PC-3 (cell line): ENCODE data around the gene AGPAT3. TPM values are rescaled to one million over a fixed set of nuclear protein-coding genes. Genes with fewer than 3 reads are reported as not detected.

ENCODE experiments used
- ATAC-seq: fragments of 200-7000 bp; cut with Tn5 transposase; 2 replicates; pipeline ENCODE4 v1.9.1; 2020; ENCODE audit warnings: mild to moderate bottlenecking, moderate library complexity
- BruUV-seq: library from RNA; stranded (reverse); fragments of 400-500 nt; replicated peaks from 2 replicates; lab custom pipeline; 2021; lab: Mats Ljungman, UMichigan
- CTCF ChIA-PET: fragments of 300-600 bp; sonication (Branson Sonifier 250); formaldehyde crosslinking; loops from one replicate; lab custom pipeline; 2022; ENCODE audit warnings: antibody characterized with exemption; lab: Charles Lee
- POLR2A ChIA-PET: fragments of 300-600 bp; sonication (Branson Sonifier 250); formaldehyde crosslinking; loops from one replicate; lab custom pipeline; 2022; ENCODE audit warnings: antibody characterized with exemption; ENCODE audit not compliant: unreplicated experiment; lab: Charles Lee
- DNase-seq: peaks from one replicate; pipeline ENCODE4 v3.0.0-alpha.2; 2015
- H2AFZ ChIP-seq: fragments of 300-600 bp; sonication (generic); 2 replicates; pipeline ENCODE4 v1.6.0; 2016; ENCODE audit warnings: antibody characterized with exemption, low read length
- H3F3A ChIP-seq: fragments of 300-600 bp; sonication (generic); one replicate; pipeline ENCODE4 v1.6.0; 2017; ENCODE audit warnings: antibody characterized with exemption, low read length, control low read depth, mild to moderate bottlenecking; ENCODE audit not compliant: unreplicated experiment
- H3K27ac ChIP-seq: fragments of 300-600 bp; sonication (generic); 2 replicates; pipeline ENCODE4 v1.5.1; 2016; ENCODE audit warnings: mild to moderate bottlenecking, low read length
- H3K27me3 ChIP-seq: fragments of 300-600 bp; sonication (generic); 2 replicates; pipeline ENCODE4 v1.6.1; 2016; ENCODE audit warnings: low read length, mixed read lengths
- H3K36me3 ChIP-seq: fragments of 300-600 bp; sonication (generic); 2 replicates; pipeline ENCODE4 v1.6.1; 2016; ENCODE audit warnings: low read depth, mixed run types, low read length, mixed read lengths
- H3K4me1 ChIP-seq: fragments of 300-600 bp; sonication (generic); 2 replicates; pipeline ENCODE4 v1.5.1; 2016; ENCODE audit warnings: low read length; ENCODE audit not compliant: insufficient read depth
- H3K4me2 ChIP-seq: fragments of 300-600 bp; sonication (generic); 2 replicates; pipeline ENCODE4 v1.6.0; 2016; ENCODE audit warnings: low read length
- H3K4me3 ChIP-seq: fragments of 300-600 bp; sonication (generic); 2 replicates; pipeline ENCODE4 v1.5.1; 2016; ENCODE audit warnings: mild to moderate bottlenecking, low read length, mixed read lengths
- H3K79me2 ChIP-seq: fragments of 300-600 bp; sonication (generic); 2 replicates; pipeline ENCODE4 v1.6.1; 2017; ENCODE audit warnings: low read length, mixed read lengths
- H3K9ac ChIP-seq: fragments of 300-600 bp; sonication (generic); 2 replicates; pipeline ENCODE4 v1.6.0; 2016; ENCODE audit warnings: mild to moderate bottlenecking, low read length
- H3K9me2 ChIP-seq: fragments of 300-600 bp; sonication (generic); replicated peaks from 2 replicates; pipeline ENCODE4 v1.6.1; 2016; ENCODE audit warnings: mixed run types, low read length, mixed read lengths
- H3K9me3 ChIP-seq: fragments of 300-600 bp; sonication (generic); 2 replicates; pipeline ENCODE4 v1.6.1; 2016; ENCODE audit warnings: low read length, mixed read lengths
- H4K20me1 ChIP-seq: fragments of 300-600 bp; sonication (generic); 2 replicates; pipeline ENCODE4 v1.6.1; 2016; ENCODE audit warnings: low read length, mixed read lengths
- CTCF ChIP-seq: fragments of 300-600 bp; sonication (generic); conservative IDR thresholded peaks from 2 replicates; pipeline ENCODE4 v1.5.1; 2017; ENCODE audit warnings: antibody characterized with exemption, low read depth, mild to moderate bottlenecking, low read length
- EZH2 ChIP-seq: fragments of 300-600 bp; sonication (generic); IDR thresholded peaks from one replicate; pipeline ENCODE4 v1.6.1; 2017; ENCODE audit warnings: antibody characterized with exemption, mild to moderate bottlenecking, low read length; ENCODE audit not compliant: unreplicated experiment
- EZH2phosphoT487 ChIP-seq: fragments of 300-600 bp; sonication (generic); IDR thresholded peaks from 2 replicates; pipeline ENCODE4 v1.6.1; 2018; ENCODE audit warnings: mild to moderate bottlenecking, antibody characterized with exemption, low read length, borderline replicate concordance
- intact Hi-C: fragments of 100-400 bp; cut with micrococcal nuclease; formaldehyde crosslinking; loops from 2 replicates; pipeline ENCODE4 v1.9.0; 2023
- total RNA-seq: library from RNA; depleted of rRNA; stranded (reverse); fragments of >200 nt; gene quantifications from 2 replicates; pipeline ENCODE4 v1.2.3, GENCODE V29; 2014

Gene AGPAT3
- total RNA-seq, 1 experiment from 2014 or later, result 76.1 TPM

- TF ChIP-seq EZH2 (no peak), CTCF (no peak), EZH2phosphoT487 (no peak)
- Histone ChIP-seq H3F3A (no peaks in the 10 kb centered on the region), H3K27ac (no peak overlapping the region), H3K27me3 (no peaks in the 10 kb centered on the region), H3K4me2 (no peak overlapping the region), H3K4me3 (no peak overlapping the region), H3K4me1 (no peaks in the 10 kb centered on the region), H3K9me3 (no peaks in the 10 kb centered on the region), H3K36me3 (no peaks in the 10 kb centered on the region), H3K9me2 (no peaks in the 10 kb centered on the region), H3K9ac (no peak overlapping the region), H3K79me2 (peaks cover 55% of the 10 kb centered on the region), H4K20me1 (no peaks in the 10 kb centered on the region), H2AFZ (no peak overlapping the region)
- no peak for DNase-seq
- intact Hi-C loops, result loop anchor here (5.0 kb wide), 1 partner anchor 108 kb away; no protein-coding TSS in a partner anchor
- no peak for ATAC-seq
- BruUV-seq, result no TSS peak
- POLR2A ChIA-PET, result no interaction called here
- CTCF ChIA-PET, result no interaction called here
Observed at GRCh38 chr21:43919871-43920801, 55.1 kb downstream of the AGPAT3 start.

DNA sequence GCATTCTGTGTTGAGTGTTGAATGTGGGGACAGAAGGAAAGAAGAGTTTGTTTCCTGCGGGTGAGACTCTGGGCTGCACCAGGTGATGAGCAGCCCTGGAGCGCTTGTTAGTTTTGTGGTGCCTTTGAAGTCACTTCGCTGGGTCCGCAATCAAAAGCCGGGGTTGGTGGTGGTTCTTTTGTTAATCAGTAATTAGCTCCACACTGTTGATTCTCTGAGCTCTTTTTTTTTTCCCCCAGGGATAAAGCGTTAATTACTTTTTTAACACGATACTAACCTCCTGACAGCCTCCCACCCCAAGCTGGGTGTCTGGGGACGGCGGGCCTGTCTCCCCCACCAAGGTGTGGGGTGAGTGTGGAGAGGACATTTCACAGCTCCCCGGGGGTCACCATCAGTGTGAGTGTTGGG, 56.6 kb downstream of the AGPAT3 start:
- CTCF ChIA-PET, result no interaction called here

More for the DNA sequence above, 56.6 kb downstream of the AGPAT3 start:
- H3K9me3 ChIP-seq, result no peaks in the 10 kb centered on the region
- BruUV-seq, result no TSS peak
- no peak for TF ChIP-seq EZH2
- TF ChIP-seq EZH2phosphoT487, result no peak
- no peak for TF ChIP-seq CTCF
- H3K9ac ChIP-seq, result no peak overlapping the region
- H3K27ac ChIP-seq, result no peak overlapping the region
- intact Hi-C loops, result no loop called here
- DNase-seq (no peak), ATAC-seq (no peak)
- no peaks in the 10 kb centered on the region for H3K27me3 ChIP-seq
- no peaks in the 10 kb centered on the region for H3K9me2 ChIP-seq
- H3K36me3 ChIP-seq, result no peaks in the 10 kb centered on the region
- no peak overlapping the region for H3K4me3 ChIP-seq
- POLR2A ChIA-PET, result no interaction called here
- H3F3A ChIP-seq, result no peaks in the 10 kb centered on the region
- H3K4me2 ChIP-seq, result no peak overlapping the region
- H3K4me1 ChIP-seq, result no peaks in the 10 kb centered on the region
- peaks cover 46% of the 10 kb centered on the region for H3K79me2 ChIP-seq
- H2AFZ ChIP-seq, result no peak overlapping the region
- H4K20me1 ChIP-seq, result no peaks in the 10 kb centered on the region
